Left lung (tissue), 10 donors: ENCODE results near the gene KCNJ12. TPM values are rescaled to one million over a fixed set of nuclear protein-coding genes. Genes with fewer than 3 reads are reported as not detected.

Experiments
- ATAC-seq: fragments of 200-7000 bp; cut with Tn5 transposase; one replicate; pipeline ENCODE4 v1.9.1; 2020; ENCODE audit warnings: moderate library complexity
- DNase-seq, 4 donors: peaks; one replicate each; pipeline ENCODE4 v3.0.0-alpha.2; 2013 to 2020
- H3K27ac ChIP-seq, 2 donors: fragments of 200-600 bp; sonication (generic) in 1 of 2; one replicate each; pipeline versions ENCODE4 v1.5.0 to v1.8.0; 2020 to 2021
- H3K27me3 ChIP-seq, 2 donors: fragments of 200-600 bp; sonication (generic) in 1 of 2; one replicate each; pipeline versions ENCODE4 v1.5.0 to v1.8.0; 2020 to 2021
- H3K36me3 ChIP-seq, 2 donors: fragments of 200-600 bp; sonication (generic) in 1 of 2; one replicate each; pipeline versions ENCODE4 v1.5.0 to v1.8.0; 2020 to 2021
- H3K4me1 ChIP-seq, 2 donors: fragments of 200-600 bp; one replicate each; pipeline ENCODE4 v1.8.0; 2021
- H3K4me3 ChIP-seq, 2 donors: fragments of 200-600 bp; sonication (generic) in 1 of 2; one replicate each; pipeline versions ENCODE4 v1.5.0 to v1.8.0; 2020 to 2021; ENCODE audit warnings: mild to moderate bottlenecking in 1 of 2
- H3K9me3 ChIP-seq, 2 donors: fragments of 200-600 bp; sonication (generic) in 1 of 2; one replicate each; pipeline versions ENCODE4 v1.5.0 to v1.8.0; 2020 to 2021
- CTCF ChIP-seq, 2 donors: fragments of 200-600 bp; sonication (generic) in 1 of 2; IDR thresholded peaks; one replicate each; pipeline versions ENCODE4 v1.5.0 to v1.8.0; 2021; ENCODE audit warnings: antibody characterized with exemption in 2 of 2
- intact Hi-C, 2 donors: fragments of 100-400 bp; cut with DNase I; formaldehyde crosslinking; loops; one replicate each; pipeline versions ENCODE4 v1.11.2 to v1.14.2; 2022
- polyA plus RNA-seq, 6 donors: library from polyadenylated mRNA; unstranded; fragments of 120-200 nt; gene quantifications; one replicate each; pipeline ENCODE4 v1.2.1, GENCODE V29; 2013; ENCODE audit not compliant: insufficient read length in 6 of 6
- total RNA-seq, 2 donors: library from RNA; stranded (reverse); fragmentation: NEBNext Ultra II Directional; extraction: Animal tissue kit (Norgen Biotek cat#: 25700); gene quantifications; one replicate each; pipeline ENCODE4 v1.2.1, GENCODE V29; 2021
- donor health status: DM: no; HTN: yes; CAD: no.
- donor health status: DM: no; HTN: no; CAD: no.

The KCNJ12 gene
- total and polyA plus RNA-seq, 8 donors: 3.0 to 5.7 (median 3.7) TPM

- ATAC-seq: peak; percentile 99
- intact Hi-C loops: no loop called here
- peak; percentile 97 to 98 for TF ChIP-seq CTCF (IDR thresholded peaks at IDR 0.05)
- Histone ChIP-seq H3K27ac (no peak overlapping the region), H3K36me3 (no peaks in the 10 kb centered on the region), H3K4me1 (peaks cover 0 to 13% of the 10 kb centered on the region in 2 donors), H3K4me3 (no peak overlapping the region), H3K27me3 (peaks cover 0 to 13% of the 10 kb centered on the region in 2 donors), H3K9me3 (peaks cover 0 to 2% of the 10 kb centered on the region in 2 donors)
- DNase-seq: peak; percentile 59 to 97 (median 88)
Measured at GRCh38 chr17:21457051-21458026, 81.2 kb downstream of the KCNJ12 start.

- no peak overlapping the region for H3K4me3 ChIP-seq
- DNase-seq (no peak), ATAC-seq (no peak)
- no peaks in the 10 kb centered on the region for H3K36me3 ChIP-seq
- TF ChIP-seq CTCF (IDR thresholded peaks at IDR 0.05): no peak
- intact Hi-C loops: no loop called here
- peaks cover 0 to 13% of the 10 kb centered on the region in 2 donors for H3K4me1 ChIP-seq
- H3K9me3 ChIP-seq: no peaks in the 10 kb centered on the region
- no peak overlapping the region for H3K27ac ChIP-seq
- peaks cover 0 to 9% of the 10 kb centered on the region in 2 donors for H3K27me3 ChIP-seq
Measured at GRCh38 chr17:21458054-21458453, 81.9 kb downstream of the KCNJ12 start.

GRCh38 chr17:21459536-21459935, 83.4 kb downstream of the KCNJ12 start:
- no peak for ATAC-seq
- H3K27ac ChIP-seq: no peak overlapping the region
- peaks cover 0 to 18% of the 10 kb centered on the region in 2 donors for H3K4me1 ChIP-seq
- peaks cover 6 to 18% of the 10 kb centered on the region in 2 donors for H3K27me3 ChIP-seq
- no peak for DNase-seq
- TF ChIP-seq CTCF (IDR thresholded peaks at IDR 0.05): no peak
- intact Hi-C loops: no loop called here
- H3K36me3 ChIP-seq: no peaks in the 10 kb centered on the region
- no peak overlapping the region for H3K4me3 ChIP-seq
- H3K9me3 ChIP-seq: no peaks in the 10 kb centered on the region

GRCh38 chr17:21460358-21460757, 84.2 kb downstream of the KCNJ12 start:
- Histone ChIP-seq H3K4me3 (no peak overlapping the region), H3K27ac (no peak overlapping the region), H3K9me3 (no peaks in the 10 kb centered on the region), H3K27me3 (peaks cover 6 to 23% of the 10 kb centered on the region in 2 donors), H3K4me1 (peaks cover 0 to 18% of the 10 kb centered on the region in 2 donors), H3K36me3 (no peaks in the 10 kb centered on the region)
- DNase-seq (no peak), ATAC-seq (no peak)
- intact Hi-C loops: no loop called here
- TF ChIP-seq CTCF (IDR thresholded peaks at IDR 0.05): no peak

GRCh38 chr17:21462237-21462636, 86.1 kb downstream of the KCNJ12 start:
- H3K9me3 ChIP-seq: no peaks in the 10 kb centered on the region
- ATAC-seq (no peak), DNase-seq (no peak)
- H3K27me3 ChIP-seq: peaks cover 6 to 23% of the 10 kb centered on the region in 2 donors
- peaks cover 0 to 9% of the 10 kb centered on the region in 2 donors for H3K4me1 ChIP-seq
- H3K4me3 ChIP-seq: no peak overlapping the region
- intact Hi-C loops: no loop called here
- H3K27ac ChIP-seq: no peak overlapping the region
- TF ChIP-seq CTCF (IDR thresholded peaks at IDR 0.05): no peak
- H3K36me3 ChIP-seq: no peaks in the 10 kb centered on the region
